HG03196 (cell line): Measurements from ENCODE around the gene UBE2L6.

Experiments used
- ATAC-seq: cut with Tn5 transposase; IDR thresholded peaks from one replicate; pipeline ENCODE4 v1.9.1; 2021; ENCODE audit not compliant: unreplicated experiment

The UBE2L6 gene

GRCh38 chr11:57567515-57568329, at the start of gene UBE2L6:
Gene UBE2L6 (minus strand): TSS chr11:57567672. CDS start chr11:57567611, 61 bp downstream.
- ATAC-seq, result peak; percentile 59

GRCh38 chr11:57616595-57616994, 49.1 kb upstream of the UBE2L6 start:
- no peak for ATAC-seq

GRCh38 chr11:57615308-57615707, 47.8 kb upstream of the UBE2L6 start:
- ATAC-seq, result no peak

- no peak for ATAC-seq
Observed at GRCh38 chr11:57614234-57614772, 46.8 kb upstream of the UBE2L6 start.

GRCh38 chr11:57610170-57610569, 42.7 kb upstream of the UBE2L6 start:
- no peak for ATAC-seq

- ATAC-seq, result no peak
Observed at GRCh38 chr11:57605028-57605420, 37.6 kb upstream of the UBE2L6 start.

GRCh38 chr11:57604296-57605027, 37.0 kb upstream of the UBE2L6 start:
- no peak for ATAC-seq

GRCh38 chr11:57601297-57601696, 33.8 kb upstream of the UBE2L6 start:
- no peak for ATAC-seq

- no peak for ATAC-seq
Observed at GRCh38 chr11:57599381-57599780, 31.9 kb upstream of the UBE2L6 start.

GRCh38 chr11:57598831-57599155, 31.3 kb upstream of the UBE2L6 start:
- no peak for ATAC-seq

- ATAC-seq, result no peak
Observed at GRCh38 chr11:57597916-57598830, 30.7 kb upstream of the UBE2L6 start.

- no peak for ATAC-seq
Observed at GRCh38 chr11:57597461-57597915, 30.0 kb upstream of the UBE2L6 start, which contains the start of gene SERPING1. Gene SERPING1 (plus strand): TSS chr11:57597685. CDS start chr11:57598271, 586 bp downstream.

- ATAC-seq, result no peak
Observed at GRCh38 chr11:57596266-57596885, 28.9 kb upstream of the UBE2L6 start.

GRCh38 chr11:57588046-57588710, 20.7 kb upstream of the UBE2L6 start:
- no peak for ATAC-seq

GRCh38 chr11:57586711-57587245, 19.3 kb upstream of the UBE2L6 start:
- no peak for ATAC-seq

- no peak for ATAC-seq
Observed at GRCh38 chr11:57585301-57585700, 17.8 kb upstream of the UBE2L6 start.

GRCh38 chr11:57584341-57584740, 16.9 kb upstream of the UBE2L6 start:
- no peak for ATAC-seq

GRCh38 chr11:57574061-57574460, 6.6 kb upstream of the UBE2L6 start:
- ATAC-seq, result no peak

GRCh38 chr11:57571606-57572005, 4.1 kb upstream of the UBE2L6 start:
- ATAC-seq, result no peak
